K562 (cell line): ENCODE data around the gene PCSK6. TPM values are rescaled to one million over a fixed set of nuclear protein-coding genes. Genes with fewer than 3 reads are reported as not detected.

ENCODE experiments used
- CTCF ChIP-seq, 3 experiments: IDR thresholded peaks in 2 of 3; conservative IDR thresholded peaks in 1 of 3; 2 replicates each; pipeline ENCODE4 v1.5.1; 2011 to 2012; ENCODE audit warnings: low read length in 3 of 3, mild to moderate bottlenecking in 3 of 3, control low read depth in 2 of 3, improper control_type of control experiment in 1 of 3, inconsistent platforms in 1 of 3, low read depth in 1 of 3, mixed read lengths in 1 of 3, moderate library complexity in 1 of 3; ENCODE audit not compliant: insufficient read depth in 2 of 3
- LARP7 ChIP-seq: fragments of 450-650 bp; IDR thresholded peaks from 2 replicates; pipeline ENCODE4 v1.6.1; 2016
- REST ChIP-seq, 2 experiments: fragments of 450-650 bp; formaldehyde crosslinking in 1 of 2; IDR thresholded peaks; 2 replicates each; pipeline versions ENCODE4 v1.4.0 to v1.6.1; 2014 to 2020; ENCODE audit warnings: mild to moderate bottlenecking in 2 of 2, borderline replicate concordance in 1 of 2, low read depth in 1 of 2
- ZNF592 ChIP-seq: fragments of 450-650 bp; IDR thresholded peaks from 2 replicates; pipeline ENCODE4 v1.6.1; 2017; ENCODE audit warnings: antibody characterized with exemption, mild to moderate bottlenecking
- polyA plus RNA-seq, 8 experiments: library from polyadenylated mRNA; depleted of rRNA in 4 of 8; stranded (reverse) in 5 of 8; unstranded in 3 of 8; fragments of >200 nt; fragmentation: Nextera tagmentation in 2 of 8; fragmentation: Illumina TruSeq in 1 of 8; extraction: Ambion mirVana in 2 of 8; extraction: Trizol in 1 of 8; gene quantifications; 2 replicates each; pipeline versions ENCODE4 v1.2.1 to v1.2.3, GENCODE V29; 2011 to 2014; ENCODE audit warnings: inconsistent platforms in 1 of 8, missing spikeins in 1 of 8
- total RNA-seq, 7 experiments: library from RNA; depleted of rRNA in 6 of 7; stranded (reverse); fragments of >200 nt in 6 of 7; fragmentation: Illumina TruSeq in 2 of 7; extraction: Trizol in 2 of 7; gene quantifications; 2 replicates each; pipeline versions ENCODE4 v1.2.1 to v1.2.3, GENCODE V29; 2011 to 2021; ENCODE audit warnings: low replicate concordance in 1 of 7
- TF ChIP-seq, protein P1 (sequence below), 2 experiments: fragments of 450-650 bp in 1 of 2; sonication (generic) in 1 of 2; formaldehyde crosslinking in 1 of 2; IDR thresholded peaks in 1 of 2; conservative IDR thresholded peaks in 1 of 2; 2 replicates each; pipeline versions ENCODE4 v1.6.1 to v1.8.1; 2016 to 2023; ENCODE audit warnings: mild to moderate bottlenecking in 2 of 2, moderate library complexity in 2 of 2, inconsistent platforms in 1 of 2, missing genetic modification reagents in 1 of 2
- TF ChIP-seq, protein P2 (sequence below): fragments of 250-450 bp; sonication (Bioruptor Pico); IDR thresholded peaks from 2 replicates; pipeline ENCODE4 v1.5.0; 2021

Gene PCSK6
- total and polyA plus RNA-seq, 9 of the 15 experiments (the other 6 are each of a cell fraction or from before 2014, with no cell fraction given): 2.2 to 32.6 (median 14.5) TPM

GRCh38 chr15:101255615-101256241, 233.8 kb downstream of the PCSK6 start (continued):
- TF ChIP-seq REST (IDR thresholded peaks at IDR 0.05; ENCODE audit: borderline replicate concordance) (peak; percentile 88), REST (CRISPR knock-in tag; IDR thresholded peaks at IDR 0.05; ENCODE audit: low read depth) (no peak), CTCF (IDR thresholded peaks at IDR 0.05 in 2 of 3, conservative IDR thresholded peaks at IDR 0.05 in 1 of 3; ENCODE audit: insufficient read depth in 2 of 3, low read depth in 1 of 3, low read length in 3 of 3) (no peak), LARP7 (0 out of 2 replicates have a peak, but pooled peaks have one; percentile 63), ZNF592 (no peak)
- TF ChIP-seq, protein P1, sequence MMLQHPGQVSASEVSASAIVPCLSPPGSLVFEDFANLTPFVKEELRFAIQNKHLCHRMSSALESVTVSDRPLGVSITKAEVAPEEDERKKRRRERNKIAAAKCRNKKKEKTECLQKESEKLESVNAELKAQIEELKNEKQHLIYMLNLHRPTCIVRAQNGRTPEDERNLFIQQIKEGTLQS (IDR thresholded peaks at IDR 0.05): peak; percentile 84
- TF ChIP-seq, protein P1 (CRISPR knock-in tag; conservative IDR thresholded peaks at IDR 0.05): peak; percentile 49; the same call in 1 of the 2 replicates
- TF ChIP-seq, protein P2, sequence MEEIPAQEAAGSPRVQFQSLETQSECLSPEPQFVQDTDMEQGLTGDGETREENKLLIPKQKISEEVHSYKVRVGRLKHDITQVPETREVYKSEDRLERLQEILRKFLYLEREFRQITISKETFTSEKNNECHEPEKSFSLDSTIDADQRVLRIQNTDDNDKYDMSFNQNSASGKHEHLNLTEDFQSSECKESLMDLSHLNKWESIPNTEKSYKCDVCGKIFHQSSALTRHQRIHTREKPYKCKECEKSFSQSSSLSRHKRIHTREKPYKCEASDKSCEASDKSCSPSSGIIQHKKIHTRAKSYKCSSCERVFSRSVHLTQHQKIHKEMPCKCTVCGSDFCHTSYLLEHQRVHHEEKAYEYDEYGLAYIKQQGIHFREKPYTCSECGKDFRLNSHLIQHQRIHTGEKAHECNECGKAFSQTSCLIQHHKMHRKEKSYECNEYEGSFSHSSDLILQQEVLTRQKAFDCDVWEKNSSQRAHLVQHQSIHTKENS (CRISPR knock-in tag): no peak
